Measurements from ENCODE around the gene FGL2.
"Not testable (repeated sequence)": the region's sequence is repeated elsewhere in the genome, so short reads cannot be mapped to it uniquely, and the experiment has no call there.

FGL2 gene

GRCh38 chr7:77216181-77216845 is 16.7 kb upstream of the FGL2 start:
- no peak for DNase-seq (ENCODE audit: low read depth in 2 of 2, low spot score in 1 of 2)

GRCh38 chr7:77209479-77210139 is 10.0 kb upstream of the FGL2 start:
- no peak for DNase-seq (ENCODE audit: low read depth in 2 of 2, low spot score in 1 of 2)

GRCh38 chr7:77208416-77208815 is 8.8 kb upstream of the FGL2 start:
- DNase-seq (ENCODE audit: low read depth in 2 of 2, low spot score in 1 of 2): no peak

- no peak for DNase-seq (ENCODE audit: low read depth in 2 of 2, low spot score in 1 of 2)
Measured at GRCh38 chr7:77205706-77206105, 6.1 kb upstream of the FGL2 start.

GRCh38 chr7:77202481-77202976 is 2.9 kb upstream of the FGL2 start:
- no peak for DNase-seq (ENCODE audit: low read depth in 2 of 2, low spot score in 1 of 2)

- no peak for DNase-seq (ENCODE audit: low read depth in 2 of 2, low spot score in 1 of 2)
Measured at GRCh38 chr7:77200542-77200941, 923 bp upstream of the FGL2 start.

- DNase-seq (ENCODE audit: low read depth in 2 of 2, low spot score in 1 of 2): no peak
Measured at GRCh38 chr7:77197141-77197540, 2.5 kb downstream of the FGL2 start.

- no peak for DNase-seq (ENCODE audit: low read depth in 2 of 2, low spot score in 1 of 2)
Measured at GRCh38 chr7:77188731-77189437, 10.7 kb downstream of the FGL2 start.

GRCh38 chr7:77185866-77186265 is 13.8 kb downstream of the FGL2 start:
- no peak for DNase-seq (ENCODE audit: low read depth in 2 of 2, low spot score in 1 of 2)

GRCh38 chr7:77184990-77185389 is 14.6 kb downstream of the FGL2 start:
- DNase-seq (ENCODE audit: low read depth in 2 of 2, low spot score in 1 of 2): no peak

- DNase-seq (ENCODE audit: low read depth in 2 of 2, low spot score in 1 of 2): no peak
Measured at GRCh38 chr7:77184463-77184862, 15.2 kb downstream of the FGL2 start.

GRCh38 chr7:77182261-77182660 is 17.4 kb downstream of the FGL2 start:
- no peak for DNase-seq (ENCODE audit: low read depth in 2 of 2, low spot score in 1 of 2)

GRCh38 chr7:77181734-77182133 is 17.9 kb downstream of the FGL2 start:
- no peak for DNase-seq (ENCODE audit: low read depth in 2 of 2, low spot score in 1 of 2)

GRCh38 chr7:77181015-77181595 is 18.5 kb downstream of the FGL2 start:
- DNase-seq (ENCODE audit: low read depth in 2 of 2, low spot score in 1 of 2): no peak

GRCh38 chr7:77178024-77178423 is 21.6 kb downstream of the FGL2 start:
- DNase-seq (ENCODE audit: low read depth in 2 of 2, low spot score in 1 of 2): not testable (repeated sequence)

GRCh38 chr7:77177321-77177904 is 22.2 kb downstream of the FGL2 start:
- DNase-seq (ENCODE audit: low read depth in 2 of 2, low spot score in 1 of 2): not testable (repeated sequence)

GRCh38 chr7:77175274-77175800 is 24.3 kb downstream of the FGL2 start:
- not testable (repeated sequence) for DNase-seq (ENCODE audit: low read depth in 2 of 2, low spot score in 1 of 2)

GRCh38 chr7:77174418-77174817 is 25.2 kb downstream of the FGL2 start:
- not testable (repeated sequence) for DNase-seq (ENCODE audit: low read depth in 2 of 2, low spot score in 1 of 2)

GRCh38 chr7:77172437-77173172 is 27.0 kb downstream of the FGL2 start:
- DNase-seq (ENCODE audit: low read depth in 2 of 2, low spot score in 1 of 2): not testable (repeated sequence)

GRCh38 chr7:77171073-77171472 is 28.5 kb downstream of the FGL2 start:
- DNase-seq (ENCODE audit: low read depth in 2 of 2, low spot score in 1 of 2): not testable (repeated sequence)
